ENCODE measurements around the gene TMEM178B. TPM values are rescaled to one million over a fixed set of nuclear protein-coding genes. Genes with fewer than 3 reads are reported as not detected.

TMEM178B gene
- total and polyA plus RNA-seq, 2 of the 4 experiments (the other 2 are of a cell fraction) = under 0.01 to 0.05 TPM

GRCh38 chr7:141202535-141202934, 128.7 kb downstream of the TMEM178B start:
- no peak overlapping the region for H3K18ac ChIP-seq (ENCODE audit: low read depth, low read length)
- no peak overlapping the region for H4K8ac ChIP-seq (ENCODE audit: low read depth in 2 of 2, low read length in 2 of 2)
- no peak overlapping the region for H2AK5ac ChIP-seq (ENCODE audit: low read depth, low read length)
- dilution Hi-C loops (cut with HindIII; ENCODE audit: low sequenced_read_pairs, unreplicated experiment) (no loop called here), intact Hi-C loops (cut with micrococcal nuclease) (no loop called here), in situ Hi-C loops (cut with MboI; ENCODE audit: low sequenced_read_pairs) (no loop called here)
- WGBS, 2 experiments (ENCODE audit: extremely low coverage in 2 of 2, insufficient read length in 1 of 2) = no CpG with 5 or more reads among the region's 4 CpGs
- no peak overlapping the region for H4K91ac ChIP-seq (ENCODE audit: insufficient read depth, low read depth, low read length)
- no peaks in the 10 kb centered on the region for H3K4me1 ChIP-seq (ENCODE audit: control insufficient read depth, insufficient read depth, low read length)
- no peak overlapping the region for H3K4ac ChIP-seq (ENCODE audit: low read depth, low read length)
- H3K56ac ChIP-seq (ENCODE audit: extremely low read depth, insufficient read depth, low read length) = no peak overlapping the region
- ChIA-PET POLR2A (ENCODE audit: unreplicated experiment) (no interaction called here), CTCF (no interaction called here)
- no peak overlapping the region for H2AK9ac ChIP-seq (replicated peaks; ENCODE audit: low read depth, low read length, poor library complexity)
- H3K27ac ChIP-seq (ENCODE audit: insufficient read depth, low read length) = no peak overlapping the region
- no peaks in the 10 kb centered on the region for H3K27me3 ChIP-seq (ENCODE audit: control insufficient read depth, insufficient read depth, low read length)
- no peak overlapping the region for H2BK20ac ChIP-seq (ENCODE audit: low read depth, low read length)
- TF ChIP-seq RAD21 (IDR thresholded peaks at IDR 0.05; ENCODE audit: low read length) (no peak), MAZ (IDR thresholded peaks at IDR 0.05; ENCODE audit: borderline replicate concordance, low read depth, low read length) (no peak), NFE2L2 (IDR thresholded peaks at IDR 0.05; ENCODE audit: low read depth, low read length) (no peak), MAFK (IDR thresholded peaks at IDR 0.05; ENCODE audit: low read depth, low read length) (no peak)
- no peak overlapping the region for H3K9ac ChIP-seq (ENCODE audit: low read depth, low read length)
- no peak overlapping the region for H2AFZ ChIP-seq (replicated peaks; ENCODE audit: low read length, poor library complexity)
- H4K20me1 ChIP-seq (ENCODE audit: insufficient read depth, low read length) = no peaks in the 10 kb centered on the region
- no peak overlapping the region for H2BK15ac ChIP-seq (ENCODE audit: low read depth, low read length)
- H3K9me3 ChIP-seq (ENCODE audit: control insufficient read depth, insufficient read depth, low read length) = peaks cover 2% of the 10 kb centered on the region
- BruUV-seq (replicated peaks) = no TSS peak
- no peak overlapping the region for H3K14ac ChIP-seq (replicated peaks; ENCODE audit: low read depth, low read length)
- H3K4me3 ChIP-seq (ENCODE audit: insufficient read depth, low read depth, low read length) = no peak overlapping the region
- no peaks in the 10 kb centered on the region for H3K36me3 ChIP-seq (ENCODE audit: control insufficient read depth, insufficient read depth, low read length)
- DNase-seq (no peak), ATAC-seq (ENCODE audit: low read depth) (no peak)
- H3K79me1 ChIP-seq (ENCODE audit: low read depth in 1 of 2, low read length in 2 of 2) = no peaks in the 10 kb centered on the region
- no peak overlapping the region for H3K4me2 ChIP-seq (ENCODE audit: low read depth, low read length)
- no peaks in the 10 kb centered on the region for H3K9me1 ChIP-seq (ENCODE audit: insufficient read depth, low read length)
- no peak overlapping the region for H2BK120ac ChIP-seq (ENCODE audit: low read depth, low read length)
- H4K5ac ChIP-seq (ENCODE audit: low read depth, low read length) = no peak overlapping the region
- H2BK5ac ChIP-seq (ENCODE audit: low read depth, low read length, poor library complexity, severe bottlenecking) = no peak overlapping the region
- H3K23ac ChIP-seq (ENCODE audit: low read depth, low read length) = no peak overlapping the region

All from IMR-90 (cell line).